Activated T-cell treated with anti-CD3 and anti-CD28 coated beads, Interleukin-2, amount 50 U/mL, for 24 hours (primary cell): ENCODE results near the gene MAPK12.

Experiments
- DNase-seq: peaks from one replicate; pipeline ENCODE4 v3.0.0-alpha.2; 2020
- H3K27ac Mint-ChIP-seq: 2 replicates; pipeline ENCODE4 v1.8.0; 2020; ENCODE audit warnings: mild to moderate bottlenecking, mixed read lengths
- H3K27me3 Mint-ChIP-seq: 2 replicates; pipeline ENCODE4 v1.8.0; 2020; ENCODE audit warnings: mixed read lengths
- H3K36me3 Mint-ChIP-seq: 2 replicates; pipeline ENCODE4 v1.8.0; 2020; ENCODE audit warnings: low read depth, mixed read lengths
- H3K4me1 Mint-ChIP-seq: 2 replicates; pipeline ENCODE4 v1.8.0; 2020; ENCODE audit warnings: low read depth, mixed read lengths
- H3K4me3 Mint-ChIP-seq: 2 replicates; pipeline ENCODE4 v1.8.0; 2020; ENCODE audit warnings: mild to moderate bottlenecking, moderate library complexity, mixed read lengths
- H3K9me3 Mint-ChIP-seq: 2 replicates; pipeline ENCODE4 v1.8.0; 2020; ENCODE audit warnings: mixed read lengths

Gene MAPK12

GRCh38 chr22:50269970-50270665 is 8.6 kb upstream of the MAPK12 start, which contains the start of gene MAPK11:
TSS of gene MAPK11 (minus strand) at chr22:50270380. CDS start at chr22:50270292, 88 bp downstream.
- peak; percentile 81 for DNase-seq
- no peaks in the 10 kb centered on the region for H3K36me3 Mint-ChIP-seq
- peaks cover 10% of the 10 kb centered on the region for H3K27me3 Mint-ChIP-seq
- peak within 1 kb of the TSS; percentile 74 for H3K4me3 Mint-ChIP-seq
- peaks cover 21% of the 10 kb centered on the region for H3K4me1 Mint-ChIP-seq
- H3K9me3 Mint-ChIP-seq, result no peaks in the 10 kb centered on the region
- no peak within 1 kb of the TSS for H3K27ac Mint-ChIP-seq

GRCh38 chr22:50269573-50269969 is 8.1 kb upstream of the MAPK12 start:
- Mint-ChIP-seq H3K4me1 (peaks cover 21% of the 10 kb centered on the region), H3K27me3 (peaks cover 10% of the 10 kb centered on the region), H3K27ac (no peak overlapping the region), H3K36me3 (no peaks in the 10 kb centered on the region), H3K4me3 (peak overlapping the region; percentile 74), H3K9me3 (no peaks in the 10 kb centered on the region)
- no peak for DNase-seq

GRCh38 chr22:50268655-50269113 is 7.2 kb upstream of the MAPK12 start:
- H3K36me3 Mint-ChIP-seq, result no peaks in the 10 kb centered on the region
- peaks cover 17% of the 10 kb centered on the region for H3K4me1 Mint-ChIP-seq
- H3K9me3 Mint-ChIP-seq, result no peaks in the 10 kb centered on the region
- no peak for DNase-seq
- H3K27ac Mint-ChIP-seq, result no peak overlapping the region
- H3K27me3 Mint-ChIP-seq, result peaks cover 16% of the 10 kb centered on the region
- peak overlapping the region; percentile 74 for H3K4me3 Mint-ChIP-seq

DNA sequence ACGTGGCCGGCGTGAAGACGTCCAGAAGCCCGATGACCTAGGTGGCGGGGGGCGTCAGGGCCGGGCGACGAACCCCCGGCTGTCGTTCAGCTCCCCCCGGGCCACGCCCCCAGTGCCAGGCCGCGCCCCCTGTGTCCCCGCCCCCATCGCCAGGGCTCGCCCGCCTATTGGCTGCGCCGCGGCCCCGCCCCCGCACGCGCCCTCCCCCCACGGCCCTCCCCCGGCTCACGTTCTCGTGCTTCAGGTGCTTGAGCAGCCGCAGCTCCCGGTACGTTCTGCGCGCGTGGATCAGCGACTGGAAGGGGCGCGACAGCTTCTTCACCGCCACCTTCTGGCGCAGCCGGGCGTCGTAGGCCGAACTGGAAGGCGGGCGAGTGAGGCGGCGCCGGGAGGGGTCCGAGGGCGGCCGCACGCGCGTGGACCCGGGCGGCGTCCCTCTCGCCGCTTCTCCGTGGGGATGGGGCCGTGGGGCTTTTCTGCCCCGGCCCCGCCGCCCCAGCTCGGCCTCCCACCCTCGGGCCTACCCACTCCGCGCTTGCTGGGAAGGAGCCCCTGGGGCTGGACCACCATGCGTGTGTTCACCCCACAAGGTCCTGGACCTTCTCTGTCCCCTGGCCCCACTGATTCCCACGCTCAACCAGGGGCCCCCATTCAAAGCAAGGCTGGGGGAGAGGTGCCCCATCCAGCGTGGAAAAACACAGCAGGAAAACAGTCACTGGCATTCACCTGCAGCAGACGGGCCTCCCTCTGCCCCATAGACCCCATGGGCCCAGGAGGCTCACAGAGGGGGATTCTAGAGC is 6.3 kb upstream of the MAPK12 start:
- H3K27me3 Mint-ChIP-seq, result peaks cover 24% of the 10 kb centered on the region
- no peak overlapping the region for H3K4me3 Mint-ChIP-seq
- no peak overlapping the region for H3K27ac Mint-ChIP-seq
- H3K4me1 Mint-ChIP-seq, result peaks cover 17% of the 10 kb centered on the region
- no peaks in the 10 kb centered on the region for H3K36me3 Mint-ChIP-seq
- peak; percentile 66 for DNase-seq
- no peaks in the 10 kb centered on the region for H3K9me3 Mint-ChIP-seq

GRCh38 chr22:50266994-50267393 is 5.5 kb upstream of the MAPK12 start:
- Mint-ChIP-seq H3K4me3 (no peak overlapping the region), H3K27ac (no peak overlapping the region), H3K36me3 (no peaks in the 10 kb centered on the region), H3K9me3 (no peaks in the 10 kb centered on the region), H3K27me3 (peaks cover 27% of the 10 kb centered on the region), H3K4me1 (peaks cover 24% of the 10 kb centered on the region)
- no peak for DNase-seq

GRCh38 chr22:50264946-50265669 is 3.6 kb upstream of the MAPK12 start:
- no peaks in the 10 kb centered on the region for H3K9me3 Mint-ChIP-seq

GRCh38 chr22:50264104-50264745 is 2.7 kb upstream of the MAPK12 start:
- no peak for DNase-seq
- peaks cover 15% of the 10 kb centered on the region for H3K4me1 Mint-ChIP-seq
- peaks cover 43% of the 10 kb centered on the region for H3K27me3 Mint-ChIP-seq
- no peaks in the 10 kb centered on the region for H3K9me3 Mint-ChIP-seq
- H3K4me3 Mint-ChIP-seq, result no peak overlapping the region
- H3K27ac Mint-ChIP-seq, result no peak overlapping the region
- H3K36me3 Mint-ChIP-seq, result no peaks in the 10 kb centered on the region

More at GRCh38 chr22:50264946-50265669, 3.6 kb upstream of the MAPK12 start:
- Mint-ChIP-seq H3K4me3 (no peak overlapping the region), H3K4me1 (peaks cover 18% of the 10 kb centered on the region), H3K27ac (no peak overlapping the region), H3K27me3 (peaks cover 36% of the 10 kb centered on the region), H3K36me3 (no peaks in the 10 kb centered on the region)
- no peak for DNase-seq

DNA sequence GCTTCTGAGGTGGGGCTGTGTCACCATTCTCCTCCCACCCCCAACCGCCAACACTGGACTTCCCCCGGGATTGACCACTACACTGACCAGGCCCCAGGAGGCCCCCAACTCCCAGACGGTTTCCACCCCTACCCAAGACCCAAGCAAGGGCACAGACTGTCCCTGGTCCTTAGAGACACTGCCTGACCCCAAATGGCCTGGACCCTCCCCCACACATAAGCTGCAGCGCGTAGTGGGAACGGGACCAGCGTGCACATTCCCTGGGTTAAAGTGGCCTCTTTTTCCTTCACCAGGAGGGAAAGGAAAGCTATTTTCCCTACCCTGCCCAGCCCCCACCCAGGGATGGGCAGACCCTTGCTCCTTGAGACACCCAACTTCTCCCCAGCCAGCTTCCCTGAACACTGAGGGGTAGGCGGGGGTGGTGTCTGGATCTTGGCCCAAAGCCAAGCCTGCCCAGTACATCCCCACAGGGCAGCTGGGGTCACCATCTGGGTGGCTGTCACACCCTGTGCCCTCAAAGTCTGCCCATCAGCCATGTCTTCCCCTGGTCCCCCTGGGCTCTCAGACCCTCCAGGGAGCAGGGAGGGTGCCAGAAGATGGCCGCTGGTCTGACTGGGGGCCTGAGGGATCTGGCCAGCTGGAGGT is 1.6 kb upstream of the MAPK12 start:
- no peak overlapping the region for H3K27ac Mint-ChIP-seq
- peaks cover 50% of the 10 kb centered on the region for H3K27me3 Mint-ChIP-seq
- no peaks in the 10 kb centered on the region for H3K9me3 Mint-ChIP-seq
- no peaks in the 10 kb centered on the region for H3K36me3 Mint-ChIP-seq
- H3K4me1 Mint-ChIP-seq, result peaks cover 9% of the 10 kb centered on the region
- no peak overlapping the region for H3K4me3 Mint-ChIP-seq
- DNase-seq, result no peak

- Mint-ChIP-seq H3K27me3 (peaks cover 52% of the 10 kb centered on the region), H3K27ac (no peak overlapping the region), H3K36me3 (no peaks in the 10 kb centered on the region), H3K4me3 (peak overlapping the region; percentile 66), H3K4me1 (peaks cover 8% of the 10 kb centered on the region), H3K9me3 (no peaks in the 10 kb centered on the region)
- DNase-seq, result no peak
These were observed 1.0 kb upstream of the MAPK12 start for GRCh38 chr22:50262460-50262911.

DNA sequence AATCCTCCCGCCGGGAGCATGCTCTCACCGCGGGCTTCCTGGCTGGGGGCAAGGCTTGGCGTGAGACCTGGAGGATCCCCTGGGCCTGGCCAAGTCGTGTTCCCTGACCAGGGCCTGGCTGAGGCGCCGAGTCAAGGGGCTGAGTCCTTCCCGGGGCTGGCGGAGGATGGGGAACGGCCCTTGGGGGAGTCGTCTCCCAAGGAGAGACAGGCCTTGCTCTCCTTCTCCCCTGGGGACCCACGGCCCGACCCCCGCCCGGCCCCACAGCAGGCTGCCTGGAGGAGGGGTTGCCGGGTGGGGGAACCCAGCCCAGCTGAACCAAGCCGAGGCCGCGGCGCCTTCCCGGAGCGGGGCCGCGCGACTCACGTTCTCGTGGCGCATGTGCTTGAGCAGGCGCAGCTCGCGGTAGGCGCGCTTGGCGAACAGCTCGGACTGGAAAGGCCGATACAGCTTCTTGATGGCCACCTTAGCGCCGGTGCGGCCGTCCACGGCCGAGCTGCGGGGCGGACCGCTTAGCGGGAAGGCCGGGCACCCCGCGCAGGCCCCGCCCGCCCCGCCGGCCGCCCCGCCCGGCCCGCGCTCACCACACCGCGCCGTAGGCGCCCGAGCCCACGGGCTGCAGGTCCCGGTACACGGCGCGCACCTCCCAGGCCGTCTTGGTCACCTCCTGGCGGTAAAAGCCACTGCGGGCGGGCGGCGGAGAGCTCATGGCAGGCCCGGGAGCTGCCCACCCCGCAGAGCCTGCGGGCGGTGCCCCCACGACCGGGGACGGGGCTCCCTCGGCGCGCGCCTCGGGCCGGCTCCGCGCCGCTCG is 475 bp downstream of the MAPK12 start:
- Mint-ChIP-seq H3K27ac (no peak overlapping the region), H3K4me3 (peak overlapping the region; percentile 55), H3K9me3 (no peaks in the 10 kb centered on the region), H3K27me3 (peaks cover 52% of the 10 kb centered on the region), H3K36me3 (no peaks in the 10 kb centered on the region), H3K4me1 (peaks cover 8% of the 10 kb centered on the region)
- DNase-seq, result peak; percentile 67

DNA sequence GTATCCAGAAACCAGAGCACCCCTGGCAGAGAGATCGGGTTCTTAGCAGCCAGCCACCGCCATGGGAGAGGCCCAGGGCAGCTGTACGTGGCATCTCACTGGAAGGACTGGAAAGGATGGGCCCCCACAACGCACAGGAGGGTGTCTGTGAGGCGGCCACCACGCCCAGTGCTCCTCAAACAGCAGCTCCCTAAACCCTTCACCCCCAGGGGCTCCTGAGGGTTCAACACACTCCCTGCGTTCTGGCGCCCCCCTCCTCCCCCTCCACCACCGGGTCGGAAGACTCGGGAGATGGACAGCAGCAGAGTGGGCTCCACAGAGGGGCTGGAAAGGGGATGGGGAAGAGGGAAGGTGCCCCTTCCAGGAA is 1.1 kb downstream of the MAPK12 start:
- H3K4me3 Mint-ChIP-seq, result peak overlapping the region; percentile 55
- H3K36me3 Mint-ChIP-seq, result no peaks in the 10 kb centered on the region

DNA sequence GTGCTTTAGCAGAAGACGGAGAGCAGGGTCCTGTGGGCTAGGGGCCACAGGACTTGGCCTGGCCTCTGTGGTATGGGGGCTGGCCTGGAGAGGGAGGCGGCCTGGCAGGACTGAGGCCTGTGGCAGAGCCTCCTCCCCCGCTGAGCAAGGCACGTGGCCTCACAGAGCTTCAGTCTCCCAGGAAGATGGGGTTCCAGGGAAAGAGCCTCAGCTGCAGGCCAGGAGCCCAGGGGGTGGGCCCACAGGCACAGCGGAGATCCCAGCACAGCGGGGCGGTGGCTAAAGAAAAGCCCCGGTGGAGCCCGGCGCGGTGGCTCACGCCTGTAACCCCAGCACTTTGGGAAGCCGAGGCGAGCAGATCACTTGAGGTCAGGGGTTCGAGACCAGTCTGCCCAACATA is 2.2 kb downstream of the MAPK12 start:
- Mint-ChIP-seq H3K4me1 (peaks cover 8% of the 10 kb centered on the region), H3K27ac (no peak overlapping the region), H3K4me3 (no peak overlapping the region), H3K27me3 (peaks cover 49% of the 10 kb centered on the region), H3K36me3 (no peaks in the 10 kb centered on the region), H3K9me3 (no peaks in the 10 kb centered on the region)
- DNase-seq, result no peak

More for the DNA sequence above, 1.1 kb downstream of the MAPK12 start:
- DNase-seq, result no peak
- Mint-ChIP-seq H3K27ac (no peak overlapping the region), H3K4me1 (peaks cover 8% of the 10 kb centered on the region), H3K27me3 (peaks cover 52% of the 10 kb centered on the region), H3K9me3 (no peaks in the 10 kb centered on the region)
